Type B pancreatic cell (in vitro differentiated cells): ENCODE measurements around the gene FSTL5. TPM values are rescaled to one million over a fixed set of nuclear protein-coding genes. Genes with fewer than 3 reads are reported as not detected.

Experiments used
- DNase-seq: peaks from one replicate; pipeline ENCODE4 v3.0.0; 2021; ENCODE audit warnings: mixed read lengths; ENCODE audit not compliant: unreplicated experiment; ENCODE audit errors: extremely low spot score
- H3K27ac Mint-ChIP-seq: 2 replicates; pipeline ENCODE4 v1.8.0; 2021; ENCODE audit warnings: mild to moderate bottlenecking, mixed read lengths
- H3K27me3 Mint-ChIP-seq: 2 replicates; pipeline ENCODE4 v1.8.0; 2021; ENCODE audit warnings: mixed read lengths
- H3K36me3 Mint-ChIP-seq: 2 replicates; pipeline ENCODE4 v1.8.0; 2021; ENCODE audit warnings: mixed read lengths
- H3K4me1 Mint-ChIP-seq: one replicate; pipeline ENCODE4 v1.8.0; 2021; ENCODE audit warnings: mixed read lengths; ENCODE audit not compliant: unreplicated experiment
- H3K4me3 Mint-ChIP-seq: 2 replicates; pipeline ENCODE4 v1.8.0; 2021; ENCODE audit warnings: mild to moderate bottlenecking, mixed read lengths
- H3K9me3 Mint-ChIP-seq: 2 replicates; pipeline ENCODE4 v1.8.0; 2021; ENCODE audit warnings: mixed read lengths
- total RNA-seq: library from RNA; stranded (reverse); gene quantifications from 2 replicates; pipeline ENCODE4 v1.2.1, GENCODE V29; 2021; ENCODE audit warnings: low replicate concordance
- TF ChIP-seq, protein P1 (sequence below): fragments of 200-600 bp; sonication (generic); conservative IDR thresholded peaks from 2 replicates; pipeline ENCODE4 v1.5.0; 2021; ENCODE audit warnings: antibody characterized with exemption, mild to moderate bottlenecking

FSTL5 gene
- total RNA-seq, 1 donor from 2014 or later, result 3.6 TPM

GRCh38 chr4:161647757-161648156 lies 516.0 kb downstream of the FSTL5 start:
- no peak overlapping the region for H3K4me3 Mint-ChIP-seq
- H3K27me3 Mint-ChIP-seq, result no peaks in the 10 kb centered on the region
- H3K27ac Mint-ChIP-seq, result no peak overlapping the region
- H3K36me3 Mint-ChIP-seq, result peaks cover 3% of the 10 kb centered on the region
- DNase-seq, result no peak
- TF ChIP-seq, protein P1, sequence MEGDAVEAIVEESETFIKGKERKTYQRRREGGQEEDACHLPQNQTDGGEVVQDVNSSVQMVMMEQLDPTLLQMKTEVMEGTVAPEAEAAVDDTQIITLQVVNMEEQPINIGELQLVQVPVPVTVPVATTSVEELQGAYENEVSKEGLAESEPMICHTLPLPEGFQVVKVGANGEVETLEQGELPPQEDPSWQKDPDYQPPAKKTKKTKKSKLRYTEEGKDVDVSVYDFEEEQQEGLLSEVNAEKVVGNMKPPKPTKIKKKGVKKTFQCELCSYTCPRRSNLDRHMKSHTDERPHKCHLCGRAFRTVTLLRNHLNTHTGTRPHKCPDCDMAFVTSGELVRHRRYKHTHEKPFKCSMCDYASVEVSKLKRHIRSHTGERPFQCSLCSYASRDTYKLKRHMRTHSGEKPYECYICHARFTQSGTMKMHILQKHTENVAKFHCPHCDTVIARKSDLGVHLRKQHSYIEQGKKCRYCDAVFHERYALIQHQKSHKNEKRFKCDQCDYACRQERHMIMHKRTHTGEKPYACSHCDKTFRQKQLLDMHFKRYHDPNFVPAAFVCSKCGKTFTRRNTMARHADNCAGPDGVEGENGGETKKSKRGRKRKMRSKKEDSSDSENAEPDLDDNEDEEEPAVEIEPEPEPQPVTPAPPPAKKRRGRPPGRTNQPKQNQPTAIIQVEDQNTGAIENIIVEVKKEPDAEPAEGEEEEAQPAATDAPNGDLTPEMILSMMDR, result no peak
- H3K9me3 Mint-ChIP-seq, result peaks cover 5% of the 10 kb centered on the region
- H3K4me1 Mint-ChIP-seq, result no peaks in the 10 kb centered on the region

GRCh38 chr4:161642708-161643107 lies 521.1 kb downstream of the FSTL5 start:
- no peaks in the 10 kb centered on the region for H3K4me1 Mint-ChIP-seq
- H3K27ac Mint-ChIP-seq, result no peak overlapping the region
- TF ChIP-seq, protein P1, result peak; percentile 50
- H3K36me3 Mint-ChIP-seq, result peaks cover 3% of the 10 kb centered on the region
- H3K27me3 Mint-ChIP-seq, result no peaks in the 10 kb centered on the region
- no peak overlapping the region for H3K4me3 Mint-ChIP-seq
- no peaks in the 10 kb centered on the region for H3K9me3 Mint-ChIP-seq
- no peak for DNase-seq

GRCh38 chr4:161629694-161630441 lies 533.9 kb downstream of the FSTL5 start:
- Mint-ChIP-seq H3K27ac (no peak overlapping the region), H3K36me3 (no peaks in the 10 kb centered on the region)
- DNase-seq, result no peak

DNA sequence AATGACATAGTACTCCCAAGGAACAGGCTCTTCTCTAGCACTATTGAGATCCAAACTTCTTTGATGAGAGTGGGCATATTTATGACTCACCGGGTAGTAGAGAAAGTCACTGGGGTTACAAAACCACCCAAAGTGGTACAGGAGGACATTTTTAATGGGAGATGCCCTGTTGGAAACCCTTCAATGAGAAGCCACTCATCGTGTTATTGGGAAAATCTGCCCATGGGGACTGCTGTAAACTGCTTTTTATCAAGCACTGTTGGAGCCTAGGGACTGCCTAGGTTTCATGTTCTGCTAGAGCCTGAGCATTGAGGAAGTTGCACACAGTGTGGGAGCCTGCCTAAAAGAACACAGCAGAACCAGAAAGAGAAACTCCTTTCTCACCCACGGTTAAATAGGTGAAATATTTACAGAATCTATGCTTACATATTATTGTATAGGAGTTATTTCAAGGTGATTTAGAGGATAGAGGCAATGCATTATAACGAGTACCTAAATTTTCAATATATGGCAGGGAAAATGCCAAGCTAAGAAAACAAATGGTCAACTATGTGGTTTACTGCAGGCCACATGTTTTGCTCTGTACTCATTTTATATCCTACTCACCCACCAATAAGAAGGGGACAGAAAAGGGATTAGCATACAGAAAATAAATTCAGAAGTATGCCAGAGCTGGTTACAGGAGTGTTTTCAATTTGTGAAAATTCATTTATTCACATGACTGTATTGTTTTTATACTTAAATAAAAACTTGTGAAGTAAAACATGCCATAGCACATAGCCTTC lies 559.1 kb downstream of the FSTL5 start:
- Mint-ChIP-seq H3K36me3 (no peaks in the 10 kb centered on the region), H3K27me3 (no peaks in the 10 kb centered on the region), H3K27ac (no peak overlapping the region), H3K4me1 (no peaks in the 10 kb centered on the region), H3K9me3 (peaks cover 3% of the 10 kb centered on the region), H3K4me3 (no peak overlapping the region)
- TF ChIP-seq, protein P1, result no peak
- DNase-seq, result no peak

More at GRCh38 chr4:161629694-161630441, 533.9 kb downstream of the FSTL5 start:
- TF ChIP-seq, protein P1, result no peak
- Mint-ChIP-seq H3K4me3 (no peak overlapping the region), H3K27me3 (peaks cover 3% of the 10 kb centered on the region), H3K9me3 (no peaks in the 10 kb centered on the region), H3K4me1 (no peaks in the 10 kb centered on the region)

GRCh38 chr4:161601011-161601410 lies 562.8 kb downstream of the FSTL5 start:
- TF ChIP-seq, protein P1, result no peak
- H3K27ac Mint-ChIP-seq, result no peak overlapping the region
- no peaks in the 10 kb centered on the region for H3K27me3 Mint-ChIP-seq
- no peak for DNase-seq
- no peaks in the 10 kb centered on the region for H3K4me1 Mint-ChIP-seq
- no peaks in the 10 kb centered on the region for H3K36me3 Mint-ChIP-seq
- no peak overlapping the region for H3K4me3 Mint-ChIP-seq
- H3K9me3 Mint-ChIP-seq, result peaks cover 3% of the 10 kb centered on the region
